Measurements from ENCODE around the gene GLIPR1.

DNA sequence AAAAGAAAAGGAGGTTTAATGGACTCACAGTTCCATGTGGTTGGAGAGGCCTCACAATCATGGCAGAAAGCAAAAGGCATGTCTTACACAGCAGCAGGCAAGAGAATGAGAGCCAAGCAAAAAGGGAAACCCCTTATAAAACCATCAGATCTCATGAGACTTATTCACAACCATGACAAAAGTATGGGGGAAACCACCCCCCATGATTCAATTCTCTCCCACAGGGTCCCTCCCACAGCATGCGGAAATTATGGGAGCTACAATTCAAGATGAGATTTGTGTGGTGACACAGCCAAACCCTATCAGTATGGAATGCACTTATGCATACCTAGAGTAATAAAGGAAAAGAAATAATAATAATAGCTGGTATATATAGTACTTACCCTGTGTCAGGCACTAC is 4.5 kb upstream of the GLIPR1 start:
- TF ChIP-seq, protein P1, sequence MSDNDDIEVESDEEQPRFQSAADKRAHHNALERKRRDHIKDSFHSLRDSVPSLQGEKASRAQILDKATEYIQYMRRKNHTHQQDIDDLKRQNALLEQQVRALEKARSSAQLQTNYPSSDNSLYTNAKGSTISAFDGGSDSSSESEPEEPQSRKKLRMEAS (IDR thresholded peaks at IDR 0.05; ENCODE audit: insufficient read depth, insufficient read length): no peak
- TF ChIP-seq EZH2 (IDR thresholded peaks at IDR 0.05; ENCODE audit: borderline replicate concordance, low read depth, low read length, severe bottlenecking) (no peak), POLR2A (IDR thresholded peaks at IDR 0.05; ENCODE audit: low read depth, low read length) (no peak), POLR2AphosphoS5 (IDR thresholded peaks at IDR 0.05; ENCODE audit: insufficient read depth, low read depth, low read length) (no peak), MYC (IDR thresholded peaks at IDR 0.05; ENCODE audit: low read depth, low read length) (no peak), GATA2 (IDR thresholded peaks at IDR 0.05; ENCODE audit: insufficient read depth, insufficient read length, low read depth, low read length) (no peak), JUN (IDR thresholded peaks at IDR 0.05; ENCODE audit: borderline replicate concordance, insufficient read depth, insufficient read length, low read depth) (no peak), FOS (IDR thresholded peaks at IDR 0.05; ENCODE audit: borderline replicate concordance, insufficient read depth, low read length) (no peak)
- TF ChIP-seq, protein P2, sequence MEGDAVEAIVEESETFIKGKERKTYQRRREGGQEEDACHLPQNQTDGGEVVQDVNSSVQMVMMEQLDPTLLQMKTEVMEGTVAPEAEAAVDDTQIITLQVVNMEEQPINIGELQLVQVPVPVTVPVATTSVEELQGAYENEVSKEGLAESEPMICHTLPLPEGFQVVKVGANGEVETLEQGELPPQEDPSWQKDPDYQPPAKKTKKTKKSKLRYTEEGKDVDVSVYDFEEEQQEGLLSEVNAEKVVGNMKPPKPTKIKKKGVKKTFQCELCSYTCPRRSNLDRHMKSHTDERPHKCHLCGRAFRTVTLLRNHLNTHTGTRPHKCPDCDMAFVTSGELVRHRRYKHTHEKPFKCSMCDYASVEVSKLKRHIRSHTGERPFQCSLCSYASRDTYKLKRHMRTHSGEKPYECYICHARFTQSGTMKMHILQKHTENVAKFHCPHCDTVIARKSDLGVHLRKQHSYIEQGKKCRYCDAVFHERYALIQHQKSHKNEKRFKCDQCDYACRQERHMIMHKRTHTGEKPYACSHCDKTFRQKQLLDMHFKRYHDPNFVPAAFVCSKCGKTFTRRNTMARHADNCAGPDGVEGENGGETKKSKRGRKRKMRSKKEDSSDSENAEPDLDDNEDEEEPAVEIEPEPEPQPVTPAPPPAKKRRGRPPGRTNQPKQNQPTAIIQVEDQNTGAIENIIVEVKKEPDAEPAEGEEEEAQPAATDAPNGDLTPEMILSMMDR (IDR thresholded peaks at IDR 0.05; ENCODE audit: extremely low read depth in 1 of 2, insufficient read depth in 1 of 2, low read depth in 1 of 2, low read length in 2 of 2): no peak
